Measurements from ENCODE around the gene ALPG.
"Not testable (repeated sequence)": the region's sequence is repeated elsewhere in the genome, so short reads cannot be mapped to it uniquely, and the experiment has no call there.

Gene ALPG

DNA sequence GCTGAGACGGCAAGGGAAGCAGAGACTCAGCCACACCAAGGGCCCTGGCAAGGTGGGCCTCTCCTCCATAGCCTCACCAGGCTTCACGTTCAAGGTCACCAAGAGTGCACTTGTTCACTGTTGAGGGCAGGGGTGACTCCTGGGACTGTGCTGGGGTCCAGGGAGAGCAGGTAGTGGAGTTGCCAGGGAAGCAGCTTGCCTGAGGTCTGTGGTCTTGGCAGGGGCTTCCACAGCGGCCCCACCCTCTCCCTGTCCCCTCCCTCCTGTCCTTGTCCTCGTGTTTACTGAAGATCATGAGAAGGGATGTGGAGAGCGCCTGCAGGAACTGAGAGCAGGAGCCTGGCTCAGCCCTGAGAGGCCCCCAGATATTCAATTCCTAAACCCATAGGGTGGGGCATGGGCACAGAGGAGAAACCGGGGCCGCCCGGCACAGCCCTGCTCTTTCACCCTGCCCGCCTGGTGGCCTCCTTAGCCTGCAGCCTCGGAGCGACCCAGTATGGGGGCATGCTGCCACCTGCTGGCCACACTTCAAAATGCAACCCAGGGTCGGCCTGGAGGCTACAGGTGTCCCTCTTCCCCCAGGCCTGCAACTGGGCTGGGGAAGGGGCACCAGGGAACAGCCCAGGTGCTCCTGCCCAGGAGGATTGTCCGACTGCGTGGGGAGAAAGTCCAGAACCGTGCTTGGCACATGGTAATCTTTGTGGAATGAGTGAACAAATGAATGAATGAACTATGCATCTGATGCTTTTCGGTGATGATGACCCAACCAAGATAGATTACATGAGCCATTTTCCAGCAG, 33.8 kb downstream of the ALPG start:
- not testable (repeated sequence) for H3K27me3 ChIP-seq (ENCODE audit: control insufficient read depth in 1 of 2, insufficient read depth in 2 of 2, low read length in 2 of 2); H3K27ac ChIP-seq (ENCODE audit: low read depth, low read length); H3K36me3 ChIP-seq (ENCODE audit: insufficient read depth, low read length); H3K9me3 ChIP-seq (ENCODE audit: low read length); H3K4me1 ChIP-seq (ENCODE audit: insufficient read depth, low read length); H3K9ac ChIP-seq (ENCODE audit: low read length); H3K4me3 ChIP-seq (ENCODE audit: low read depth in 1 of 2, low read length in 2 of 2)

DNA sequence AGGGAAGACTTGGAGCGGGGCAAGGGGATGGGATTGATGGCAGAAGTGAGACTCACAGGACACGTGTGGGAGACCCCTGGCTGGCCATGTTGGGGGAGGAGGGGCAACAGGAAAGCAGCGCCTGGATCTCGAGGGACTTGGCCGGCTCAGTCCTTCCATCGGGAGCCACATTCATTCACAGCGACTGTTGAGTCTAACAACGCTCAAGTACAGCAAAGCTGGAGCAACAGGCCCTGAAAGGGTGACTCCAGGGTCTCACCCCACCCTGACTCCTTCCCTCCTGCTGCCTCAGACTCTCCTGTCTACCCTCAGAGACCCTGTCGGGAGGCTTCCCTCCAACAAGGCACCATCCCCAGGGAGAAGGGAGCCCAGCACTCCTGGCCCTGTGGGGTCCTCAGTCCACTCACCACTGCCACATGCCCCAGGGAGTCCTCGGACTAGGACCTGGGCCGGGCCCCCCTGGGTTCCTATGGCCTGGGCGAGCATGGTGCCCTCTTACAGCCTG, 34.6 kb downstream of the ALPG start:
- no peak overlapping the region for H3K4me3 ChIP-seq (ENCODE audit: low read depth in 1 of 2, low read length in 2 of 2)
- H3K27ac ChIP-seq (ENCODE audit: low read depth, low read length), result no peak overlapping the region
- no peak overlapping the region for H3K9ac ChIP-seq (ENCODE audit: low read length)
- H3K4me1 ChIP-seq (ENCODE audit: insufficient read depth, low read length), result no peaks in the 10 kb centered on the region
- no peaks in the 10 kb centered on the region for H3K36me3 ChIP-seq (ENCODE audit: insufficient read depth, low read length)
- peaks cover 0 to 3% of the 10 kb centered on the region in 2 donors for H3K27me3 ChIP-seq (ENCODE audit: control insufficient read depth in 1 of 2, insufficient read depth in 2 of 2, low read length in 2 of 2)
- H3K9me3 ChIP-seq (ENCODE audit: low read length), result no peaks in the 10 kb centered on the region

DNA sequence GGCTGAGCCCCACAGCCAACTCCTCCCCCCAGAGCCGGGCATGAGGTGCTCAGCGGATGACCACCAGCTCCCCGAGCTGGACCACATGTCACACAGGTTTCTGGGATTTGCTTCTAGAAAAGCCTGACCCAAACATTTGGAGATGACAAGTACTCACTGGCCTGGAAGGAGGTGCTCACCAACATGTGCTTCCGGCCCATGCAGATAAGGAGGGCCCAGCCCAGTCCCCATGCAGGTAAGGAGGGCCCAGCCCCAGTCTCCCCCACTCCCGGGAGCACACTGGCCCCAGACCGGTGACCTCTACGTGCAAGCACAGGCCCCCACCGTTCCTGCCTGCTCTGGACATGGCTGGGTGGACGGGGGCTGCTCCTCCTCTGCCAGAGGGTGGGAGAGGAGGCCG, 35.3 kb downstream of the ALPG start:
- H3K9me3 ChIP-seq (ENCODE audit: low read length); H3K4me1 ChIP-seq (ENCODE audit: insufficient read depth, low read length): not testable (repeated sequence)

GRCh38 chr2:232442431-232442830, 35.8 kb downstream of the ALPG start:
- H3K9ac ChIP-seq (ENCODE audit: low read length); H3K27me3 ChIP-seq (ENCODE audit: control insufficient read depth in 1 of 2, insufficient read depth in 2 of 2, low read length in 2 of 2); H3K4me1 ChIP-seq (ENCODE audit: insufficient read depth, low read length); H3K27ac ChIP-seq (ENCODE audit: low read depth, low read length); H3K36me3 ChIP-seq (ENCODE audit: insufficient read depth, low read length); H3K9me3 ChIP-seq (ENCODE audit: low read length); H3K4me3 ChIP-seq (ENCODE audit: low read depth in 1 of 2, low read length in 2 of 2): not testable (repeated sequence)

More for the DNA sequence above, 35.3 kb downstream of the ALPG start:
- not testable (repeated sequence) for H3K27ac ChIP-seq (ENCODE audit: low read depth, low read length); H3K4me3 ChIP-seq (ENCODE audit: low read depth in 1 of 2, low read length in 2 of 2); H3K27me3 ChIP-seq (ENCODE audit: control insufficient read depth in 1 of 2, insufficient read depth in 2 of 2, low read length in 2 of 2); H3K9ac ChIP-seq (ENCODE audit: low read length); H3K36me3 ChIP-seq (ENCODE audit: insufficient read depth, low read length)

- not testable (repeated sequence) for H3K9ac ChIP-seq (ENCODE audit: low read length); H3K4me3 ChIP-seq (ENCODE audit: low read depth in 1 of 2, low read length in 2 of 2); H3K27ac ChIP-seq (ENCODE audit: low read depth, low read length); H3K4me1 ChIP-seq (ENCODE audit: insufficient read depth, low read length); H3K27me3 ChIP-seq (ENCODE audit: control insufficient read depth in 1 of 2, insufficient read depth in 2 of 2, low read length in 2 of 2); H3K9me3 ChIP-seq (ENCODE audit: low read length); H3K36me3 ChIP-seq (ENCODE audit: insufficient read depth, low read length)
Measured at GRCh38 chr2:232443047-232443446, 36.4 kb downstream of the ALPG start.

GRCh38 chr2:232443669-232444408, 37.2 kb downstream of the ALPG start:
- H3K27ac ChIP-seq (ENCODE audit: low read depth, low read length); H3K27me3 ChIP-seq (ENCODE audit: control insufficient read depth in 1 of 2, insufficient read depth in 2 of 2, low read length in 2 of 2); H3K4me1 ChIP-seq (ENCODE audit: insufficient read depth, low read length); H3K36me3 ChIP-seq (ENCODE audit: insufficient read depth, low read length); H3K4me3 ChIP-seq (ENCODE audit: low read depth in 1 of 2, low read length in 2 of 2); H3K9ac ChIP-seq (ENCODE audit: low read length); H3K9me3 ChIP-seq (ENCODE audit: low read length): not testable (repeated sequence)

- H3K9ac ChIP-seq (ENCODE audit: low read length), result no peak overlapping the region
- H3K36me3 ChIP-seq (ENCODE audit: insufficient read depth, low read length), result no peaks in the 10 kb centered on the region
- no peak overlapping the region for H3K4me3 ChIP-seq (ENCODE audit: low read depth in 1 of 2, low read length in 2 of 2)
- H3K4me1 ChIP-seq (ENCODE audit: insufficient read depth, low read length), result no peaks in the 10 kb centered on the region
- H3K9me3 ChIP-seq (ENCODE audit: low read length), result no peaks in the 10 kb centered on the region
- H3K27ac ChIP-seq (ENCODE audit: low read depth, low read length), result no peak overlapping the region
- no peaks in the 10 kb centered on the region for H3K27me3 ChIP-seq (ENCODE audit: control insufficient read depth in 1 of 2, insufficient read depth in 2 of 2, low read length in 2 of 2)
Measured at GRCh38 chr2:232444409-232445148, 37.9 kb downstream of the ALPG start.

- H3K9ac ChIP-seq (ENCODE audit: low read length); H3K27me3 ChIP-seq (ENCODE audit: control insufficient read depth in 1 of 2, insufficient read depth in 2 of 2, low read length in 2 of 2); H3K27ac ChIP-seq (ENCODE audit: low read depth, low read length); H3K36me3 ChIP-seq (ENCODE audit: insufficient read depth, low read length); H3K4me3 ChIP-seq (ENCODE audit: low read depth in 1 of 2, low read length in 2 of 2); H3K4me1 ChIP-seq (ENCODE audit: insufficient read depth, low read length); H3K9me3 ChIP-seq (ENCODE audit: low read length): not testable (repeated sequence)
Measured at GRCh38 chr2:232445149-232445885, 38.7 kb downstream of the ALPG start.

GRCh38 chr2:232446266-232446777, 39.7 kb downstream of the ALPG start:
- H3K27ac ChIP-seq (ENCODE audit: low read depth, low read length); H3K4me3 ChIP-seq (ENCODE audit: low read depth in 1 of 2, low read length in 2 of 2); H3K9me3 ChIP-seq (ENCODE audit: low read length); H3K9ac ChIP-seq (ENCODE audit: low read length); H3K4me1 ChIP-seq (ENCODE audit: insufficient read depth, low read length); H3K27me3 ChIP-seq (ENCODE audit: control insufficient read depth in 1 of 2, insufficient read depth in 2 of 2, low read length in 2 of 2); H3K36me3 ChIP-seq (ENCODE audit: insufficient read depth, low read length): not testable (repeated sequence)

DNA sequence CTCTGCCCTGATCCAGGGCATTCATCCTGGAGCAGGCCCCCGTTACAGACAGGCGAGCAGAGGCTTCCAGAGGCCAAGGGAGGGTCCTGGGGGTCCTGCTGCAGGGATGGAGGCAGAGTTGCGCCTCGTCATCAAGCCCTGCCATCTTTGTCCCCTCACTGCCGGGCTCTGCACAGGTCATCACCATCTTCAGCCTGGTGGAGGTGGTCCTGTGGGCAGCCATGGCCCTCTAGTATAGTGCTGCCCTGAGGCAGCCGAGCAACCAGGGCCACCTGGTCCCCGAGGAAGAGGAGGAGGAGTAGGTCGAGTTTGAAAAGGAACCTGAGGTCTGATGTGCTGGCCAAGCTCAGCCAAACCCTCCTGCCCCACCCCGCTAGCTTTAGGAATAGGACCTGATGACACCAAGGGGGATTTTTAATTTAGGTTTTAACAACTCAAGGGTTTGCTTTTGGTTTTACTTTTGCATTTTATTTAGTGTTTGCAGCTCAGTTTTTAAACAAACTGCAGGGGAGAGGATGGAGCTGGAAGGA, 40.5 kb downstream of the ALPG start:
- no peaks in the 10 kb centered on the region for H3K36me3 ChIP-seq (ENCODE audit: insufficient read depth, low read length)

More for the DNA sequence above, 40.5 kb downstream of the ALPG start:
- Histone ChIP-seq H3K27me3 (ENCODE audit: control insufficient read depth in 1 of 2, insufficient read depth in 2 of 2, low read length in 2 of 2) (no peaks in the 10 kb centered on the region), H3K9me3 (ENCODE audit: low read length) (no peaks in the 10 kb centered on the region), H3K27ac (ENCODE audit: low read depth, low read length) (no peak overlapping the region), H3K9ac (ENCODE audit: low read length) (no peak overlapping the region), H3K4me1 (ENCODE audit: insufficient read depth, low read length) (no peaks in the 10 kb centered on the region), H3K4me3 (ENCODE audit: low read depth in 1 of 2, low read length in 2 of 2) (no peak overlapping the region)

Measured in muscle layer of colon (tissue), 2 donors.